Measurements from ENCODE around the gene FERMT3. TPM values are rescaled to one million over a fixed set of nuclear protein-coding genes. Genes with fewer than 3 reads are reported as not detected.

Gene FERMT3
- total and polyA plus RNA-seq, 2 of the 13 experiments (the other 11 are each of a cell fraction or from before 2014, with no cell fraction given): 0.29 TPM; not detected in 1

GRCh38 chr11:64164392-64165312 lies 41.9 kb upstream of the FERMT3 start (continued):
- TF ChIP-seq, protein P1, sequence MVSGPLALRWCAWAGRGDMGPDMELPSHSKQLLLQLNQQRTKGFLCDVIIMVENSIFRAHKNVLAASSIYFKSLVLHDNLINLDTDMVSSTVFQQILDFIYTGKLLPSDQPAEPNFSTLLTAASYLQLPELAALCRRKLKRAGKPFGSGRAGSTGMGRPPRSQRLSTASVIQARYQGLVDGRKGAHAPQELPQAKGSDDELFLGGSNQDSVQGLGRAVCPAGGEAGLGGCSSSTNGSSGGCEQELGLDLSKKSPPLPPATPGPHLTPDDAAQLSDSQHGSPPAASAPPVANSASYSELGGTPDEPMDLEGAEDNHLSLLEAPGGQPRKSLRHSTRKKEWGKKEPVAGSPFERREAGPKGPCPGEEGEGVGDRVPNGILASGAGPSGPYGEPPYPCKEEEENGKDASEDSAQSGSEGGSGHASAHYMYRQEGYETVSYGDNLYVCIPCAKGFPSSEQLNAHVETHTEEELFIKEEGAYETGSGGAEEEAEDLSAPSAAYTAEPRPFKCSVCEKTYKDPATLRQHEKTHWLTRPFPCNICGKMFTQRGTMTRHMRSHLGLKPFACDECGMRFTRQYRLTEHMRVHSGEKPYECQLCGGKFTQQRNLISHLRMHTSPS (CRISPR knock-in tag; IDR thresholded peaks at IDR 0.05; ENCODE audit: low read depth): no peak; the same call in 1 of the 2 replicates
- TF ChIP-seq RXRB (CRISPR knock-in tag; IDR thresholded peaks at IDR 0.05; ENCODE audit: borderline replicate concordance) (no peak), ZMYM4 (CRISPR knock-in tag; IDR thresholded peaks at IDR 0.05) (no peak), ARNT (IDR thresholded peaks at IDR 0.05) (no peak), DDIT3 (CRISPR knock-in tag; IDR thresholded peaks at IDR 0.05) (no peak), FOXA3 (CRISPR knock-in tag; IDR thresholded peaks at IDR 0.05) (no peak), FUBP1 (CRISPR knock-in tag; IDR thresholded peaks at IDR 0.05; ENCODE audit: borderline replicate concordance) (no peak), IRX3 (CRISPR knock-in tag; IDR thresholded peaks at IDR 0.05; ENCODE audit: borderline replicate concordance, low read depth) (no peak), NR2C2 (CRISPR knock-in tag; IDR thresholded peaks at IDR 0.05; ENCODE audit: borderline replicate concordance) (no peak), ZNF136 (CRISPR knock-in tag; IDR thresholded peaks at IDR 0.05; ENCODE audit: low read depth) (no peak), ZSCAN22 (CRISPR knock-in tag; IDR thresholded peaks at IDR 0.05) (no peak), ZBTB38 (CRISPR knock-in tag; IDR thresholded peaks at IDR 0.05) (peak; percentile 92), ZNF205 (CRISPR knock-in tag; IDR thresholded peaks at IDR 0.05) (no peak)
- TF ChIP-seq, protein P2, sequence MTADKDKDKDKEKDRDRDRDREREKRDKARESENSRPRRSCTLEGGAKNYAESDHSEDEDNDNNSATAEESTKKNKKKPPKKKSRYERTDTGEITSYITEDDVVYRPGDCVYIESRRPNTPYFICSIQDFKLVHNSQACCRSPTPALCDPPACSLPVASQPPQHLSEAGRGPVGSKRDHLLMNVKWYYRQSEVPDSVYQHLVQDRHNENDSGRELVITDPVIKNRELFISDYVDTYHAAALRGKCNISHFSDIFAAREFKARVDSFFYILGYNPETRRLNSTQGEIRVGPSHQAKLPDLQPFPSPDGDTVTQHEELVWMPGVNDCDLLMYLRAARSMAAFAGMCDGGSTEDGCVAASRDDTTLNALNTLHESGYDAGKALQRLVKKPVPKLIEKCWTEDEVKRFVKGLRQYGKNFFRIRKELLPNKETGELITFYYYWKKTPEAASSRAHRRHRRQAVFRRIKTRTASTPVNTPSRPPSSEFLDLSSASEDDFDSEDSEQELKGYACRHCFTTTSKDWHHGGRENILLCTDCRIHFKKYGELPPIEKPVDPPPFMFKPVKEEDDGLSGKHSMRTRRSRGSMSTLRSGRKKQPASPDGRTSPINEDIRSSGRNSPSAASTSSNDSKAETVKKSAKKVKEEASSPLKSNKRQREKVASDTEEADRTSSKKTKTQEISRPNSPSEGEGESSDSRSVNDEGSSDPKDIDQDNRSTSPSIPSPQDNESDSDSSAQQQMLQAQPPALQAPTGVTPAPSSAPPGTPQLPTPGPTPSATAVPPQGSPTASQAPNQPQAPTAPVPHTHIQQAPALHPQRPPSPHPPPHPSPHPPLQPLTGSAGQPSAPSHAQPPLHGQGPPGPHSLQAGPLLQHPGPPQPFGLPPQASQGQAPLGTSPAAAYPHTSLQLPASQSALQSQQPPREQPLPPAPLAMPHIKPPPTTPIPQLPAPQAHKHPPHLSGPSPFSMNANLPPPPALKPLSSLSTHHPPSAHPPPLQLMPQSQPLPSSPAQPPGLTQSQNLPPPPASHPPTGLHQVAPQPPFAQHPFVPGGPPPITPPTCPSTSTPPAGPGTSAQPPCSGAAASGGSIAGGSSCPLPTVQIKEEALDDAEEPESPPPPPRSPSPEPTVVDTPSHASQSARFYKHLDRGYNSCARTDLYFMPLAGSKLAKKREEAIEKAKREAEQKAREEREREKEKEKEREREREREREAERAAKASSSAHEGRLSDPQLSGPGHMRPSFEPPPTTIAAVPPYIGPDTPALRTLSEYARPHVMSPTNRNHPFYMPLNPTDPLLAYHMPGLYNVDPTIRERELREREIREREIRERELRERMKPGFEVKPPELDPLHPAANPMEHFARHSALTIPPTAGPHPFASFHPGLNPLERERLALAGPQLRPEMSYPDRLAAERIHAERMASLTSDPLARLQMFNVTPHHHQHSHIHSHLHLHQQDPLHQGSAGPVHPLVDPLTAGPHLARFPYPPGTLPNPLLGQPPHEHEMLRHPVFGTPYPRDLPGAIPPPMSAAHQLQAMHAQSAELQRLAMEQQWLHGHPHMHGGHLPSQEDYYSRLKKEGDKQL (CRISPR knock-in tag; IDR thresholded peaks at IDR 0.05; ENCODE audit: low read depth): no peak
- TF ChIP-seq, protein P3, sequence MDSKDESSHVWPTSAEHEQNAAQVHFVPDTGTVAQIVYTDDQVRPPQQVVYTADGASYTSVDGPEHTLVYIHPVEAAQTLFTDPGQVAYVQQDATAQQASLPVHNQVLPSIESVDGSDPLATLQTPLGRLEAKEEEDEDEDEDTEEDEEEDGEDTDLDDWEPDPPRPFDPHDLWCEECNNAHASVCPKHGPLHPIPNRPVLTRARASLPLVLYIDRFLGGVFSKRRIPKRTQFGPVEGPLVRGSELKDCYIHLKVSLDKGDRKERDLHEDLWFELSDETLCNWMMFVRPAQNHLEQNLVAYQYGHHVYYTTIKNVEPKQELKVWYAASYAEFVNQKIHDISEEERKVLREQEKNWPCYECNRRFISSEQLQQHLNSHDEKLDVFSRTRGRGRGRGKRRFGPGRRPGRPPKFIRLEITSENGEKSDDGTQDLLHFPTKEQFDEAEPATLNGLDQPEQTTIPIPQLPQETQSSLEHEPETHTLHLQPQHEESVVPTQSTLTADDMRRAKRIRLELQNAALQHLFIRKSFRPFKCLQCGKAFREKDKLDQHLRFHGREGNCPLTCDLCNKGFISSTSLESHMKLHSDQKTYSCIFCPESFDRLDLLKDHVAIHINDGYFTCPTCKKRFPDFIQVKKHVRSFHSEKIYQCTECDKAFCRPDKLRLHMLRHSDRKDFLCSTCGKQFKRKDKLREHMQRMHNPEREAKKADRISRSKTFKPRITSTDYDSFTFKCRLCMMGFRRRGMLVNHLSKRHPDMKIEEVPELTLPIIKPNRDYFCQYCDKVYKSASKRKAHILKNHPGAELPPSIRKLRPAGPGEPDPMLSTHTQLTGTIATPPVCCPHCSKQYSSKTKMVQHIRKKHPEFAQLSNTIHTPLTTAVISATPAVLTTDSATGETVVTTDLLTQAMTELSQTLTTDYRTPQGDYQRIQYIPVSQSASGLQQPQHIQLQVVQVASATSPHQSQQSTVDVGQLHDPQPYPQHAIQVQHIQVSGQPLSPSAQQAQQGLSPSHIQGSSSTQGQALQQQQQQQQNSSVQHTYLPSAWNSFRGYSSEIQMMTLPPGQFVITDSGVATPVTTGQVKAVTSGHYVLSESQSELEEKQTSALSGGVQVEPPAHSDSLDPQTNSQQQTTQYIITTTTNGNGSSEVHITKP (CRISPR knock-in tag; IDR thresholded peaks at IDR 0.05; ENCODE audit: low read depth): no peak
